Measurements from ENCODE around the gene ZNF846.

ZNF846 gene

GRCh38 chr19:9705836-9706235 lies 62.7 kb downstream of the ZNF846 start:
- TF ChIP-seq CREB1 (IDR thresholded peaks at IDR 0.05; ENCODE audit: low read depth) (no peak), TEAD4 (IDR thresholded peaks at IDR 0.05) (no peak), YY1 (IDR thresholded peaks at IDR 0.05; ENCODE audit: low read depth) (no peak), EGR1 (IDR thresholded peaks at IDR 0.05) (no peak), FOXM1 (IDR thresholded peaks at IDR 0.05; ENCODE audit: borderline replicate concordance, low read depth) (no peak), MAX (IDR thresholded peaks at IDR 0.05) (no peak), ZBTB7A (IDR thresholded peaks at IDR 0.05; ENCODE audit: low read depth) (no peak), USF1 (IDR thresholded peaks at IDR 0.05) (no peak), TAF1 (IDR thresholded peaks at IDR 0.05; ENCODE audit: low read depth) (no peak), RAD21 (IDR thresholded peaks at IDR 0.05; ENCODE audit: low read depth) (no peak)

- TF ChIP-seq ZBTB7A (IDR thresholded peaks at IDR 0.05; ENCODE audit: low read depth) (no peak), YY1 (IDR thresholded peaks at IDR 0.05; ENCODE audit: low read depth) (no peak)
Observed at GRCh38 chr19:9702186-9702585, 66.4 kb downstream of the ZNF846 start.
